Measurements from ENCODE around the gene CDK17. TPM values are rescaled to one million over a fixed set of nuclear protein-coding genes. Genes with fewer than 3 reads are reported as not detected.

Gene CDK17
- total RNA-seq, 1 experiment from 2014 or later = 23.9 TPM

DNA sequence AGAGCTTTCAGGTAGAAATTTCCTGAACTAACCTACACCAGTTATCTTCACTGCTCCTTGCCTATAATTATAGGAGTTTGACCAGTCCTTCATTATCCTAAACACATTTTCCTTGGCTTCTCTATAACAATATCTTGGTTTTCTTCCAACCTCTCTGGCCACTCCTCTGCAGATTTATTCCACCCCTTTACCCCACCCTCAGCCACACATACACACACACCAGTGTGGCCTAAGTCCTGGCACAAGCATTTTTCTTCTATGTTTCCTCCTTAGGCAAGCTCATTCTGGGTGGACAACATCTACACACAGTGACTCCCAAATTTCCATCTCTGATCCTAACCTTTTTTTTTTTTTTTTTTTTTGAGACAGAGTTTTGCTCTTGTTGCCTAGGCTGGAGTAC, 25.1 kb downstream of the CDK17 start:
- ChIA-PET CTCF (no interaction called here), POLR2A (ENCODE audit: unreplicated experiment) (interaction anchor here (0.6 kb wide), 1 partner anchor 403 kb away, joined by 6 read pairs; no protein-coding TSS in a partner anchor)
- intact Hi-C loops (cut with micrococcal nuclease) = no loop called here
- H2AFZ ChIP-seq (ENCODE audit: low read length) = no peak overlapping the region
- no peak overlapping the region for H3K27ac ChIP-seq (ENCODE audit: low read length)
- no TSS peak for BruUV-seq (replicated peaks)
- ATAC-seq (no peak), DNase-seq (no peak)
- H3F3A ChIP-seq (ENCODE audit: low read length, unreplicated experiment) = no peaks in the 10 kb centered on the region
- H3K4me1 ChIP-seq (ENCODE audit: insufficient read depth, low read length) = no peaks in the 10 kb centered on the region
- H3K9ac ChIP-seq (ENCODE audit: low read length) = no peak overlapping the region
- H3K27me3 ChIP-seq (ENCODE audit: low read length) = no peaks in the 10 kb centered on the region
- peaks cover 22% of the 10 kb centered on the region; the same call in 1 of the 2 replicates for H4K20me1 ChIP-seq (ENCODE audit: low read length)
- H3K79me2 ChIP-seq (ENCODE audit: low read length) = peaks cover 97% of the 10 kb centered on the region
- H3K4me2 ChIP-seq (ENCODE audit: low read length) = no peak overlapping the region
- no peak overlapping the region for H3K4me3 ChIP-seq (ENCODE audit: low read length)
- no peaks in the 10 kb centered on the region for H3K36me3 ChIP-seq (ENCODE audit: low read depth, low read length)
- no peaks in the 10 kb centered on the region for H3K9me3 ChIP-seq (ENCODE audit: low read length)
- H3K9me2 ChIP-seq (replicated peaks; ENCODE audit: low read length) = no peaks in the 10 kb centered on the region
- TF ChIP-seq, protein P1, sequence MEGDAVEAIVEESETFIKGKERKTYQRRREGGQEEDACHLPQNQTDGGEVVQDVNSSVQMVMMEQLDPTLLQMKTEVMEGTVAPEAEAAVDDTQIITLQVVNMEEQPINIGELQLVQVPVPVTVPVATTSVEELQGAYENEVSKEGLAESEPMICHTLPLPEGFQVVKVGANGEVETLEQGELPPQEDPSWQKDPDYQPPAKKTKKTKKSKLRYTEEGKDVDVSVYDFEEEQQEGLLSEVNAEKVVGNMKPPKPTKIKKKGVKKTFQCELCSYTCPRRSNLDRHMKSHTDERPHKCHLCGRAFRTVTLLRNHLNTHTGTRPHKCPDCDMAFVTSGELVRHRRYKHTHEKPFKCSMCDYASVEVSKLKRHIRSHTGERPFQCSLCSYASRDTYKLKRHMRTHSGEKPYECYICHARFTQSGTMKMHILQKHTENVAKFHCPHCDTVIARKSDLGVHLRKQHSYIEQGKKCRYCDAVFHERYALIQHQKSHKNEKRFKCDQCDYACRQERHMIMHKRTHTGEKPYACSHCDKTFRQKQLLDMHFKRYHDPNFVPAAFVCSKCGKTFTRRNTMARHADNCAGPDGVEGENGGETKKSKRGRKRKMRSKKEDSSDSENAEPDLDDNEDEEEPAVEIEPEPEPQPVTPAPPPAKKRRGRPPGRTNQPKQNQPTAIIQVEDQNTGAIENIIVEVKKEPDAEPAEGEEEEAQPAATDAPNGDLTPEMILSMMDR (conservative IDR thresholded peaks at IDR 0.05; ENCODE audit: low read depth, low read length) = no peak
- TF ChIP-seq EZH2 (IDR thresholded peaks at IDR 0.05; ENCODE audit: low read length, unreplicated experiment) (no peak), EZH2phosphoT487 (IDR thresholded peaks at IDR 0.05; ENCODE audit: borderline replicate concordance, low read length) (no peak)

- ChIA-PET POLR2A (ENCODE audit: unreplicated experiment) (no interaction called here), CTCF (no interaction called here)
- ATAC-seq (no peak), DNase-seq (no peak)
- Histone ChIP-seq H3K4me1 (ENCODE audit: insufficient read depth, low read length) (no peaks in the 10 kb centered on the region), H4K20me1 (ENCODE audit: low read length) (peaks cover 25% of the 10 kb centered on the region; the same call in 1 of the 2 replicates), H3K4me3 (ENCODE audit: low read length) (no peak overlapping the region), H3K27me3 (ENCODE audit: low read length) (no peaks in the 10 kb centered on the region), H3K4me2 (ENCODE audit: low read length) (no peak overlapping the region), H3K9me3 (ENCODE audit: low read length) (no peaks in the 10 kb centered on the region), H3K9ac (ENCODE audit: low read length) (no peak overlapping the region), H3K9me2 (replicated peaks; ENCODE audit: low read length) (no peaks in the 10 kb centered on the region), H3K36me3 (ENCODE audit: low read depth, low read length) (no peaks in the 10 kb centered on the region), H2AFZ (ENCODE audit: low read length) (no peak overlapping the region), H3F3A (ENCODE audit: low read length, unreplicated experiment) (no peaks in the 10 kb centered on the region), H3K79me2 (ENCODE audit: low read length) (peaks cover 98% of the 10 kb centered on the region), H3K27ac (ENCODE audit: low read length) (no peak overlapping the region)
- intact Hi-C loops (cut with micrococcal nuclease) = no loop called here
- no peak for TF ChIP-seq EZH2 (IDR thresholded peaks at IDR 0.05; ENCODE audit: low read length, unreplicated experiment)
- TF ChIP-seq EZH2phosphoT487 (IDR thresholded peaks at IDR 0.05; ENCODE audit: borderline replicate concordance, low read length) = no peak
- TF ChIP-seq, protein P1 (conservative IDR thresholded peaks at IDR 0.05; ENCODE audit: low read depth, low read length) = no peak
- no TSS peak for BruUV-seq (replicated peaks)
Measured at GRCh38 chr12:96371790-96372699, 28.2 kb downstream of the CDK17 start.

Data from PC-3 (cell line).